Karpas-422 (cell line): Measurements from ENCODE around the gene MYO5A. TPM values are rescaled to one million over a fixed set of nuclear protein-coding genes. Genes with fewer than 3 reads are reported as not detected.

Experiments
- DNase-seq: peaks from one replicate; pipeline ENCODE4 v3.0.0-alpha.2; 2015
- H2AFZ ChIP-seq: fragments of 200-600 bp; sonication (generic); 2 replicates; pipeline ENCODE4 v1.6.1; 2014; ENCODE audit warnings: antibody characterized with exemption, low read length, mixed read lengths
- H3K27ac ChIP-seq: fragments of 200-600 bp; sonication (generic); 2 replicates; pipeline ENCODE4 v1.5.1; 2014; ENCODE audit warnings: mild to moderate bottlenecking, low read length, moderate library complexity
- H3K27me3 ChIP-seq: fragments of 200-600 bp; sonication (generic); 2 replicates; pipeline ENCODE4 v1.6.1; 2014; ENCODE audit warnings: low read length, mixed read lengths
- H3K36me3 ChIP-seq: fragments of 200-600 bp; sonication (generic); 2 replicates; pipeline ENCODE4 v1.6.1; 2014; ENCODE audit warnings: low read length, mixed read lengths; ENCODE audit not compliant: insufficient read depth
- H3K4me1 ChIP-seq: fragments of 200-600 bp; sonication (generic); 2 replicates; pipeline ENCODE4 v1.6.1; 2014; ENCODE audit warnings: mild to moderate bottlenecking, low read length, mixed read lengths
- H3K4me2 ChIP-seq: fragments of 200-600 bp; sonication (generic); 2 replicates; pipeline ENCODE4 v1.6.1; 2014; ENCODE audit warnings: low read length, low read depth, mild to moderate bottlenecking; ENCODE audit not compliant: poor library complexity, severe bottlenecking
- H3K4me3 ChIP-seq: fragments of 200-600 bp; sonication (generic); 2 replicates; pipeline ENCODE4 v1.5.1; 2014; ENCODE audit warnings: mild to moderate bottlenecking, antibody characterized with exemption, low read length, mixed read lengths
- H3K79me2 ChIP-seq: fragments of 200-600 bp; sonication (generic); 2 replicates; pipeline ENCODE4 v1.6.1; 2014; ENCODE audit warnings: mild to moderate bottlenecking, low read length, mixed read lengths
- H3K9ac ChIP-seq: fragments of 200-600 bp; sonication (generic); 2 replicates; pipeline ENCODE4 v1.6.0; 2014; ENCODE audit warnings: low read length
- H3K9me2 ChIP-seq: fragments of 200-600 bp; sonication (generic), shearing (Covaris generic); replicated peaks from 2 replicates; pipeline ENCODE4 v1.6.0; 2014; ENCODE audit warnings: mild to moderate bottlenecking, low read length, moderate library complexity; ENCODE audit not compliant: insufficient read depth
- H3K9me3 ChIP-seq: fragments of 300-700, 200-600 bp; sonication (generic); 2 replicates; pipeline ENCODE4 v1.6.1; 2014; ENCODE audit warnings: low read length, mixed read lengths
- H4K20me1 ChIP-seq: fragments of 200-600 bp; sonication (generic); 2 replicates; pipeline ENCODE4 v1.6.1; 2014; ENCODE audit warnings: mild to moderate bottlenecking, antibody characterized with exemption, low read length, low read depth; ENCODE audit not compliant: insufficient read depth
- total RNA-seq: library from RNA; depleted of rRNA; stranded (reverse); fragments of >200 nt; shearing (Covaris generic); gene quantifications from 2 replicates; pipeline ENCODE4 v1.2.3, GENCODE V29; 2014; ENCODE audit warnings: low replicate concordance

Gene MYO5A
- total RNA-seq, 1 experiment from 2014 or later = 34.8 TPM

- no peaks in the 10 kb centered on the region for H3K9me3 ChIP-seq
- H3K27ac ChIP-seq = no peak overlapping the region
- no peaks in the 10 kb centered on the region for H3K4me1 ChIP-seq
- no peak overlapping the region for H3K4me2 ChIP-seq
- no peaks in the 10 kb centered on the region for H3K27me3 ChIP-seq
- H4K20me1 ChIP-seq = no peaks in the 10 kb centered on the region
- no peak overlapping the region for H2AFZ ChIP-seq
- H3K4me3 ChIP-seq = no peak overlapping the region
- H3K9ac ChIP-seq = no peak overlapping the region
- H3K36me3 ChIP-seq = no peaks in the 10 kb centered on the region
- H3K9me2 ChIP-seq = no peaks in the 10 kb centered on the region
- H3K79me2 ChIP-seq = no peaks in the 10 kb centered on the region
- DNase-seq = no peak
These were observed 248.2 kb downstream of the MYO5A start for GRCh38 chr15:52280326-52281084.

GRCh38 chr15:52278636-52279367 is 249.9 kb downstream of the MYO5A start:
- H3K79me2 ChIP-seq = no peaks in the 10 kb centered on the region
- DNase-seq = no peak
- no peaks in the 10 kb centered on the region for H3K36me3 ChIP-seq
- H4K20me1 ChIP-seq = no peaks in the 10 kb centered on the region
- H2AFZ ChIP-seq = no peak overlapping the region
- H3K4me3 ChIP-seq = no peak overlapping the region
- no peaks in the 10 kb centered on the region for H3K9me2 ChIP-seq
- H3K27me3 ChIP-seq = no peaks in the 10 kb centered on the region
- no peak overlapping the region for H3K4me2 ChIP-seq
- H3K9ac ChIP-seq = no peak overlapping the region
- no peaks in the 10 kb centered on the region for H3K4me1 ChIP-seq
- H3K9me3 ChIP-seq = no peaks in the 10 kb centered on the region
- H3K27ac ChIP-seq = no peak overlapping the region

- H3K9me2 ChIP-seq = no peaks in the 10 kb centered on the region
- H3K9ac ChIP-seq = no peak overlapping the region
- H2AFZ ChIP-seq = no peak overlapping the region
- no peak overlapping the region for H3K4me2 ChIP-seq
- H3K27me3 ChIP-seq = no peaks in the 10 kb centered on the region
- no peaks in the 10 kb centered on the region for H3K4me1 ChIP-seq
- H3K79me2 ChIP-seq = no peaks in the 10 kb centered on the region
- no peaks in the 10 kb centered on the region for H3K9me3 ChIP-seq
- H3K4me3 ChIP-seq = no peak overlapping the region
- H4K20me1 ChIP-seq = no peaks in the 10 kb centered on the region
- no peak for DNase-seq
- no peaks in the 10 kb centered on the region for H3K36me3 ChIP-seq
- H3K27ac ChIP-seq = no peak overlapping the region
These were observed 250.5 kb downstream of the MYO5A start for GRCh38 chr15:52278135-52278534.

GRCh38 chr15:52277575-52277974 is 251.1 kb downstream of the MYO5A start:
- Histone ChIP-seq H3K27ac (no peak overlapping the region), H3K27me3 (no peaks in the 10 kb centered on the region), H3K9ac (no peak overlapping the region), H3K4me3 (no peak overlapping the region), H3K9me2 (no peaks in the 10 kb centered on the region), H3K9me3 (no peaks in the 10 kb centered on the region), H3K4me2 (no peak overlapping the region), H3K4me1 (no peaks in the 10 kb centered on the region), H3K36me3 (no peaks in the 10 kb centered on the region), H3K79me2 (no peaks in the 10 kb centered on the region), H4K20me1 (no peaks in the 10 kb centered on the region), H2AFZ (no peak overlapping the region)
- DNase-seq = no peak

GRCh38 chr15:52276256-52276770 is 252.4 kb downstream of the MYO5A start:
- no peaks in the 10 kb centered on the region for H3K4me1 ChIP-seq
- no peak overlapping the region for H3K4me2 ChIP-seq
- no peaks in the 10 kb centered on the region for H3K9me2 ChIP-seq
- DNase-seq = no peak
- no peaks in the 10 kb centered on the region for H3K36me3 ChIP-seq
- H3K9me3 ChIP-seq = no peaks in the 10 kb centered on the region
- H3K27ac ChIP-seq = no peak overlapping the region
- H2AFZ ChIP-seq = no peak overlapping the region
- no peaks in the 10 kb centered on the region for H3K79me2 ChIP-seq
- H3K9ac ChIP-seq = no peak overlapping the region
- H3K27me3 ChIP-seq = no peaks in the 10 kb centered on the region
- no peak overlapping the region for H3K4me3 ChIP-seq
- no peaks in the 10 kb centered on the region for H4K20me1 ChIP-seq

GRCh38 chr15:52263563-52264282 is 265.0 kb downstream of the MYO5A start:
- H3K79me2 ChIP-seq = no peaks in the 10 kb centered on the region
- DNase-seq = no peak
- no peak overlapping the region for H3K4me2 ChIP-seq
- H3K4me3 ChIP-seq = no peak overlapping the region
- no peaks in the 10 kb centered on the region for H3K36me3 ChIP-seq
- H3K9me2 ChIP-seq = no peaks in the 10 kb centered on the region
- H3K27me3 ChIP-seq = no peaks in the 10 kb centered on the region
- H4K20me1 ChIP-seq = no peaks in the 10 kb centered on the region
- H3K4me1 ChIP-seq = peaks cover 6% of the 10 kb centered on the region
- no peak overlapping the region for H3K27ac ChIP-seq
- no peaks in the 10 kb centered on the region for H3K9me3 ChIP-seq
- no peak overlapping the region for H3K9ac ChIP-seq
- no peak overlapping the region for H2AFZ ChIP-seq

GRCh38 chr15:52262364-52262763 is 266.3 kb downstream of the MYO5A start:
- Histone ChIP-seq H3K4me3 (no peak overlapping the region), H4K20me1 (no peaks in the 10 kb centered on the region), H3K27ac (no peak overlapping the region), H3K9ac (no peak overlapping the region), H3K4me2 (no peak overlapping the region), H3K79me2 (no peaks in the 10 kb centered on the region), H3K4me1 (peaks cover 6% of the 10 kb centered on the region), H3K36me3 (no peaks in the 10 kb centered on the region), H3K27me3 (no peaks in the 10 kb centered on the region), H3K9me3 (no peaks in the 10 kb centered on the region), H3K9me2 (no peaks in the 10 kb centered on the region), H2AFZ (no peak overlapping the region)
- DNase-seq = no peak
